Astrocyte (in vitro differentiated cells and primary cell): ENCODE data around the gene OSCP1. TPM values are rescaled to one million over a fixed set of nuclear protein-coding genes. Genes with fewer than 3 reads are reported as not detected.
A peak's percentile ranks its signal among the peaks of the same experiment; 100 is the strongest.

Experiments
- DNase-seq: peaks from one replicate; pipeline ENCODE4 v3.0.0-alpha.2; 2010; ENCODE audit warnings: low read depth
- FAIRE-seq: peaks from 2 replicates; lab custom pipeline; 2011; peaks lifted over from hg19 to GRCh38; lab: Jason Lieb, UNC
- H2AFZ ChIP-seq: 2 replicates; pipeline ENCODE4 v1.6.0; 2012; ENCODE audit warnings: low read depth, low read length, inconsistent platforms
- H3K27ac ChIP-seq: 2 replicates; pipeline ENCODE4 v1.5.1; 2011; ENCODE audit warnings: low read depth, low read length, inconsistent platforms
- H3K27me3 ChIP-seq: 2 replicates; pipeline ENCODE4 v1.6.0; 2011; ENCODE audit warnings: low read length, inconsistent platforms; ENCODE audit not compliant: insufficient read depth
- H3K36me3 ChIP-seq: 2 replicates; pipeline ENCODE4 v1.5.1; 2011; ENCODE audit warnings: low read length, inconsistent platforms; ENCODE audit not compliant: insufficient read depth
- H3K4me1 ChIP-seq: 2 replicates; pipeline ENCODE4 v1.5.1; 2011; ENCODE audit warnings: low read length, inconsistent platforms; ENCODE audit not compliant: insufficient read depth
- H3K4me2 ChIP-seq: 2 replicates; pipeline ENCODE4 v1.6.0; 2012; ENCODE audit warnings: low read length, inconsistent platforms
- H3K4me3 ChIP-seq: 2 replicates; pipeline ENCODE4 v1.5.1; 2011; ENCODE audit warnings: low read depth, mild to moderate bottlenecking, low read length, inconsistent platforms; ENCODE audit not compliant: insufficient read depth
- H3K79me2 ChIP-seq: 2 replicates; pipeline ENCODE4 v1.6.0; 2012; ENCODE audit warnings: mild to moderate bottlenecking, low read length, inconsistent platforms; ENCODE audit not compliant: insufficient read depth
- H3K9ac ChIP-seq: 2 replicates; pipeline ENCODE4 v1.6.0; 2012; ENCODE audit warnings: mild to moderate bottlenecking, low read length, inconsistent platforms
- H3K9me3 ChIP-seq: 2 replicates; pipeline ENCODE4 v1.5.1; 2012; ENCODE audit warnings: low read depth, mild to moderate bottlenecking, low read length, inconsistent platforms; ENCODE audit not compliant: insufficient read depth
- H4K20me1 ChIP-seq: 2 replicates; pipeline ENCODE4 v1.6.0; 2012; ENCODE audit warnings: low read length, inconsistent platforms; ENCODE audit not compliant: insufficient read depth
- H3K27ac Mint-ChIP-seq: one replicate; pipeline ENCODE4 v1.8.0; 2021; ENCODE audit warnings: mild to moderate bottlenecking, mixed read lengths; ENCODE audit not compliant: unreplicated experiment
- H3K27me3 Mint-ChIP-seq: one replicate; pipeline ENCODE4 v1.8.0; 2021; ENCODE audit warnings: low read depth, mixed read lengths; ENCODE audit not compliant: unreplicated experiment
- H3K36me3 Mint-ChIP-seq: one replicate; pipeline ENCODE4 v1.8.0; 2021; ENCODE audit warnings: low read depth, mixed read lengths; ENCODE audit not compliant: unreplicated experiment
- H3K4me1 Mint-ChIP-seq: one replicate; pipeline ENCODE4 v1.8.0; 2021; ENCODE audit warnings: low read depth, mixed read lengths; ENCODE audit not compliant: unreplicated experiment
- H3K4me3 Mint-ChIP-seq: one replicate; pipeline ENCODE4 v1.8.0; 2021; ENCODE audit warnings: mild to moderate bottlenecking, moderate library complexity, mixed read lengths; ENCODE audit not compliant: unreplicated experiment
- H3K9me3 Mint-ChIP-seq: one replicate; pipeline ENCODE4 v1.8.0; 2021; ENCODE audit warnings: mild to moderate bottlenecking, mixed read lengths; ENCODE audit not compliant: unreplicated experiment
- CTCF ChIP-seq: IDR thresholded peaks from 2 replicates; pipeline ENCODE4 v1.5.1; 2011; ENCODE audit warnings: low read depth, mild to moderate bottlenecking, inconsistent platforms, low read length, moderate library complexity; ENCODE audit not compliant: insufficient read depth
- EZH2 ChIP-seq: IDR thresholded peaks from 2 replicates; pipeline ENCODE4 v1.6.1; 2012; ENCODE audit warnings: mild to moderate bottlenecking, low read length, inconsistent platforms; ENCODE audit not compliant: insufficient read depth
- total RNA-seq: library from RNA; stranded (reverse); gene quantifications from 2 replicates; pipeline ENCODE4 v1.2.1, GENCODE V29; 2021

OSCP1 gene
- total RNA-seq, 1 donor from 2014 or later, result 6.3 TPM

- FAIRE-seq, result no peak
- no peak for TF ChIP-seq CTCF
- peak overlapping the region; percentile 66 for H3K27ac Mint-ChIP-seq
Measured at GRCh38 chr1:36390411-36390810, 59.8 kb downstream of the OSCP1 start.

GRCh38 chr1:36389999-36390398, 60.3 kb downstream of the OSCP1 start:
- Mint-ChIP-seq H3K4me1 (peaks cover 25% of the 10 kb centered on the region), H3K36me3 (peaks cover 23% of the 10 kb centered on the region), H3K4me3 (peak overlapping the region; percentile 34), H3K27me3 (no peaks in the 10 kb centered on the region), H3K27ac (peak overlapping the region; percentile 66), H3K9me3 (no peaks in the 10 kb centered on the region)
- Histone ChIP-seq H4K20me1 (peaks cover 8% of the 10 kb centered on the region), H3K4me1 (peaks cover 20% of the 10 kb centered on the region), H2AFZ (no peak overlapping the region), H3K79me2 (peaks cover 16% of the 10 kb centered on the region), H3K27ac (no peak overlapping the region), H3K36me3 (peaks cover 17% of the 10 kb centered on the region), H3K27me3 (no peaks in the 10 kb centered on the region), H3K4me3 (no peak overlapping the region), H3K4me2 (no peak overlapping the region), H3K9me3 (no peaks in the 10 kb centered on the region), H3K9ac (no peak overlapping the region)
- TF ChIP-seq EZH2 (no peak), CTCF (no peak)
- FAIRE-seq (no peak), DNase-seq (no peak)

More at GRCh38 chr1:36390411-36390810, 59.8 kb downstream of the OSCP1 start:
- Histone ChIP-seq H2AFZ (no peak overlapping the region), H3K36me3 (peaks cover 17% of the 10 kb centered on the region), H4K20me1 (peaks cover 5% of the 10 kb centered on the region), H3K4me2 (no peak overlapping the region), H3K27ac (no peak overlapping the region), H3K9me3 (no peaks in the 10 kb centered on the region), H3K27me3 (no peaks in the 10 kb centered on the region), H3K4me3 (no peak overlapping the region), H3K4me1 (peaks cover 20% of the 10 kb centered on the region), H3K9ac (no peak overlapping the region), H3K79me2 (peaks cover 16% of the 10 kb centered on the region)
- Mint-ChIP-seq H3K4me3 (no peak overlapping the region), H3K27me3 (no peaks in the 10 kb centered on the region), H3K9me3 (no peaks in the 10 kb centered on the region), H3K36me3 (peaks cover 23% of the 10 kb centered on the region), H3K4me1 (peaks cover 25% of the 10 kb centered on the region)
- no peak for DNase-seq

- peak overlapping the region; percentile 44 for H3K27ac Mint-ChIP-seq
- H3K4me1 Mint-ChIP-seq, result peaks cover 28% of the 10 kb centered on the region
- no peaks in the 10 kb centered on the region for H3K27me3 Mint-ChIP-seq
- Histone ChIP-seq H3K4me1 (peaks cover 23% of the 10 kb centered on the region), H3K4me3 (no peak overlapping the region), H3K9me3 (no peaks in the 10 kb centered on the region), H3K27me3 (no peaks in the 10 kb centered on the region), H3K79me2 (peaks cover 22% of the 10 kb centered on the region), H3K27ac (no peak overlapping the region), H3K9ac (no peak overlapping the region), H3K4me2 (no peak overlapping the region), H4K20me1 (peaks cover 16% of the 10 kb centered on the region), H2AFZ (no peak overlapping the region), H3K36me3 (peaks cover 17% of the 10 kb centered on the region)
- no peak for DNase-seq
- no peaks in the 10 kb centered on the region for H3K9me3 Mint-ChIP-seq
- H3K4me3 Mint-ChIP-seq, result peak overlapping the region; percentile 34
- no peak for FAIRE-seq
- TF ChIP-seq CTCF (no peak), EZH2 (no peak)
- H3K36me3 Mint-ChIP-seq, result peaks cover 23% of the 10 kb centered on the region
Measured at GRCh38 chr1:36389261-36389660, 61.0 kb downstream of the OSCP1 start.
